ENCODE results near the gene GPHN.

The GPHN gene

DNA sequence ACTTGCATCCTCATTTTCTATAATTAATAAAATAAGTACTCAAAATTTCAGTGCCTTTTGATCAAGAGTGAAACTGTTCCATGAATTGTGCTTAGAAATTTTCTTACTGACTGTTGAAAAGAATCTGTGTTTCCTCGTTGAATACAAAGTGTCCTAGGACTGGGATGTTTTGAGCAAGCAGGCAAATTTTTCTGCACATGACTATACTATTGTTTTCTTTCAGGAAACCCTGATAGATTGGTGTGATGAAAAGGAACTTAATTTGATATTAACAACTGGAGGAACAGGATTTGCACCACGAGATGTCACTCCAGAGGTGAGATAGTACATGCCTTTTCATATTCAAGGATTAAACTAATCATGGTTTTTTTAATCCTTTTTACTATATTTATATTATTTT is 316.3 kb downstream of the GPHN start:
- H3K4me3 ChIP-seq (ENCODE audit: low read depth, low read length): no peak overlapping the region
- H2BK5ac ChIP-seq (ENCODE audit: low read depth, low read length, poor library complexity): no peak overlapping the region
- no peak overlapping the region for H3K4me2 ChIP-seq (ENCODE audit: low read length)
- no peak overlapping the region for H4K12ac ChIP-seq (ENCODE audit: low read depth, low read length)
- H3K9me3 ChIP-seq (ENCODE audit: insufficient read depth, low read depth, low read length): no peaks in the 10 kb centered on the region
- no peak overlapping the region for H3K9ac ChIP-seq (ENCODE audit: low read length)
- DNase-seq: no peak
- no peak overlapping the region for H2BK12ac ChIP-seq (ENCODE audit: low read length)
- H3K14ac ChIP-seq (ENCODE audit: low read length): no peak overlapping the region
- no peak overlapping the region for H2BK120ac ChIP-seq (ENCODE audit: insufficient read depth, low read length, poor library complexity)
- no peaks in the 10 kb centered on the region for H3K27me3 ChIP-seq (ENCODE audit: insufficient read depth, low read length)
- no peak overlapping the region for H3K23ac ChIP-seq (ENCODE audit: low read length)
- H4K91ac ChIP-seq (ENCODE audit: low read depth, low read length): no peak overlapping the region
- H3K79me2 ChIP-seq (ENCODE audit: control insufficient read depth, insufficient read depth, low read length, poor library complexity): no peaks in the 10 kb centered on the region
- no peaks in the 10 kb centered on the region for H3K36me3 ChIP-seq (ENCODE audit: control insufficient read depth in 1 of 2, insufficient read depth in 2 of 2, low read length in 2 of 2)
- no peak overlapping the region for H3K4ac ChIP-seq (ENCODE audit: low read depth, low read length)
- no peaks in the 10 kb centered on the region for H3K4me1 ChIP-seq (ENCODE audit: control insufficient read depth in 1 of 2, insufficient read depth in 2 of 2, low read length in 2 of 2)
- no peak overlapping the region for H3K27ac ChIP-seq (ENCODE audit: low read depth, low read length)
- H3K79me1 ChIP-seq (ENCODE audit: low read length): no peaks in the 10 kb centered on the region
- H2AK5ac ChIP-seq (ENCODE audit: low read length): no peak overlapping the region
- no peak overlapping the region for H3K18ac ChIP-seq (ENCODE audit: low read length)
- no CpG with 5 or more reads among the region's 2 CpGs for WGBS (ENCODE audit: extremely low coverage, insufficient coverage, insufficient read length)
- H4K8ac ChIP-seq (ENCODE audit: low read depth, low read length): no peak overlapping the region
- H2AFZ ChIP-seq (ENCODE audit: insufficient read depth, low read length, poor library complexity): no peak overlapping the region

DNA sequence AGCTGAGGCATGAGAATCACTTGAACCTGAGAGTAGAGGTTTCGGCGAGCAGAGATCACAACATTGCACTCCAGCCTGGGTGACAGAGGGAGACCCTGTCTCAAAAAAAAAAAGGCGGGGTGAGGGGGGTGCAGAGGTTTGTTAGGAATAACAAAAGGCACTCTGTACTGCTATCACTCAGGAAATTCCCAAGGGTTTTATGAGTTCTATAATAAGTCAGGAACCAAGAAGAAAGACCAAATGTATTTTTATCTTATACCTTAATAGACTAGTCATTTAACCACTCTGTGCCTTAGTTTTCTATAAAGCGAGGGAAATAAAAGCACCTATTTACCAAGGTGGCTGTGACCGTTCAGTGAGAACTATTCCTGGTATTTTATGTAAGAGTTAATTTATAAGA is 319.2 kb downstream of the GPHN start:
- Histone ChIP-seq H2BK12ac (ENCODE audit: low read length) (no peak overlapping the region), H3K79me2 (ENCODE audit: control insufficient read depth, insufficient read depth, low read length, poor library complexity) (no peaks in the 10 kb centered on the region), H3K18ac (ENCODE audit: low read length) (no peak overlapping the region), H3K9ac (ENCODE audit: low read length) (no peak overlapping the region), H4K8ac (ENCODE audit: low read depth, low read length) (no peak overlapping the region), H2BK120ac (ENCODE audit: insufficient read depth, low read length, poor library complexity) (no peak overlapping the region), H3K4me1 (ENCODE audit: control insufficient read depth in 1 of 2, insufficient read depth in 2 of 2, low read length in 2 of 2) (no peaks in the 10 kb centered on the region), H2BK5ac (ENCODE audit: low read depth, low read length, poor library complexity) (no peak overlapping the region), H4K91ac (ENCODE audit: low read depth, low read length) (no peak overlapping the region), H3K4me2 (ENCODE audit: low read length) (no peak overlapping the region), H2AFZ (ENCODE audit: insufficient read depth, low read length, poor library complexity) (no peak overlapping the region), H3K4me3 (ENCODE audit: low read depth, low read length) (no peak overlapping the region), H3K4ac (ENCODE audit: low read depth, low read length) (no peak overlapping the region), H2AK5ac (ENCODE audit: low read length) (no peak overlapping the region), H3K79me1 (ENCODE audit: low read length) (no peaks in the 10 kb centered on the region), H4K12ac (ENCODE audit: low read depth, low read length) (no peak overlapping the region), H3K9me3 (ENCODE audit: insufficient read depth, low read depth, low read length) (no peaks in the 10 kb centered on the region), H3K36me3 (ENCODE audit: control insufficient read depth in 1 of 2, insufficient read depth in 2 of 2, low read length in 2 of 2) (no peaks in the 10 kb centered on the region), H3K23ac (ENCODE audit: low read length) (no peak overlapping the region), H3K27me3 (ENCODE audit: insufficient read depth, low read length) (no peaks in the 10 kb centered on the region), H3K27ac (ENCODE audit: low read depth, low read length) (no peak overlapping the region), H3K14ac (ENCODE audit: low read length) (no peak overlapping the region)
- no peak for DNase-seq
- WGBS (ENCODE audit: extremely low coverage, insufficient coverage, insufficient read length): no CpG with 5 or more reads among the region's 5 CpGs

DNA sequence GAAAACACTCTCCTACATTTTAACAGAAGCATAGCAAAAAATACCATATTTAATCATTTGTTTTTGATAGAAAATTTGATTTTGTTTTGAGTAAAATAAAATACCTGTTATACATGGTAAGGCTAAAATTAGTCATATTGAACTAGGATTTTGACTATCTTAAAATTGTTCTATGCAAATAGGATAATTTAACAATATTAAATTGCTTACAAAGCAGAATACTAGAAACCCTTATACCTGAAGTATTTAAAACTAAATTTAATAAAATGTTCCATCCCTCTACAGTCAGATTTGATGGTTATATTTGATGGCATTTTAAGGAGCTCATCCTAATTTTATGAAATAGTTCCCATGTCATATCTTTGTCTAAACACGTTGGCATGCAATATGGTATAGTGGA is 323.2 kb downstream of the GPHN start:
- Histone ChIP-seq H3K4me2 (ENCODE audit: low read length) (no peak overlapping the region), H3K4me1 (ENCODE audit: control insufficient read depth in 1 of 2, insufficient read depth in 2 of 2, low read length in 2 of 2) (no peaks in the 10 kb centered on the region), H2BK5ac (ENCODE audit: low read depth, low read length, poor library complexity) (no peak overlapping the region), H3K79me1 (ENCODE audit: low read length) (no peaks in the 10 kb centered on the region), H3K79me2 (ENCODE audit: control insufficient read depth, insufficient read depth, low read length, poor library complexity) (no peaks in the 10 kb centered on the region), H3K18ac (ENCODE audit: low read length) (no peak overlapping the region), H2AFZ (ENCODE audit: insufficient read depth, low read length, poor library complexity) (no peak overlapping the region), H3K27ac (ENCODE audit: low read depth, low read length) (no peak overlapping the region), H3K9me3 (ENCODE audit: insufficient read depth, low read depth, low read length) (no peaks in the 10 kb centered on the region), H3K4me3 (ENCODE audit: low read depth, low read length) (no peak overlapping the region), H3K14ac (ENCODE audit: low read length) (no peak overlapping the region), H4K12ac (ENCODE audit: low read depth, low read length) (no peak overlapping the region), H2BK120ac (ENCODE audit: insufficient read depth, low read length, poor library complexity) (no peak overlapping the region), H3K27me3 (ENCODE audit: insufficient read depth, low read length) (no peaks in the 10 kb centered on the region), H4K91ac (ENCODE audit: low read depth, low read length) (no peak overlapping the region), H3K23ac (ENCODE audit: low read length) (no peak overlapping the region), H3K36me3 (ENCODE audit: control insufficient read depth in 1 of 2, insufficient read depth in 2 of 2, low read length in 2 of 2) (no peaks in the 10 kb centered on the region), H2AK5ac (ENCODE audit: low read length) (no peak overlapping the region), H3K9ac (ENCODE audit: low read length) (no peak overlapping the region), H2BK12ac (ENCODE audit: low read length) (no peak overlapping the region), H3K4ac (ENCODE audit: low read depth, low read length) (no peak overlapping the region), H4K8ac (ENCODE audit: low read depth, low read length) (no peak overlapping the region)
- DNase-seq: no peak
- WGBS (ENCODE audit: extremely low coverage, insufficient coverage, insufficient read length): no CpG with 5 or more reads among the region's 1 CpG

DNA sequence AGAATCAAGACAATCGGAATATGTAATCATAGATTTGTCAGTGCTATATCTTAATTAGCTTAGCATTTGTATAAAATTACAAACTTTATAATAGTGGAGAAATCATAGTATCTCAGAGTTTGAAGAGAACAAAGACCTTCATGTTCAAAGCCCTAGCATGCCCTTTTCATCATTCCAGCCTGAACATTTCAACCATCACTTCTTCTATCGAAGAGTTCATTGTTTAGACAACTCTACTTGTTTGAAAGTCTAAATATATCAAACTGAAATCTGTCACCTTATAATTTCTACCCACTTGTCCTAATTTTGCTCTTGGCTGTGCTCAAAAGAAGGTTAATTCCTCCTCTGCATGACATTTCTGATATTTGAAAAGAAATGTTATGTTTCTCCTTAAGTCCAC is 325.9 kb downstream of the GPHN start:
- Histone ChIP-seq H4K8ac (ENCODE audit: low read depth, low read length) (no peak overlapping the region), H3K27ac (ENCODE audit: low read depth, low read length) (no peak overlapping the region), H2AK5ac (ENCODE audit: low read length) (no peak overlapping the region), H3K23ac (ENCODE audit: low read length) (no peak overlapping the region), H2BK120ac (ENCODE audit: insufficient read depth, low read length, poor library complexity) (no peak overlapping the region), H3K4me2 (ENCODE audit: low read length) (no peak overlapping the region), H3K79me2 (ENCODE audit: control insufficient read depth, insufficient read depth, low read length, poor library complexity) (no peaks in the 10 kb centered on the region), H3K4ac (ENCODE audit: low read depth, low read length) (no peak overlapping the region), H3K27me3 (ENCODE audit: insufficient read depth, low read length) (no peaks in the 10 kb centered on the region), H3K9ac (ENCODE audit: low read length) (no peak overlapping the region), H3K18ac (ENCODE audit: low read length) (no peak overlapping the region), H2BK5ac (ENCODE audit: low read depth, low read length, poor library complexity) (no peak overlapping the region), H3K4me1 (ENCODE audit: control insufficient read depth in 1 of 2, insufficient read depth in 2 of 2, low read length in 2 of 2) (no peaks in the 10 kb centered on the region), H3K79me1 (ENCODE audit: low read length) (no peaks in the 10 kb centered on the region), H4K91ac (ENCODE audit: low read depth, low read length) (no peak overlapping the region), H3K9me3 (ENCODE audit: insufficient read depth, low read depth, low read length) (no peaks in the 10 kb centered on the region), H3K4me3 (ENCODE audit: low read depth, low read length) (no peak overlapping the region), H2AFZ (ENCODE audit: insufficient read depth, low read length, poor library complexity) (no peak overlapping the region), H3K36me3 (ENCODE audit: control insufficient read depth in 1 of 2, insufficient read depth in 2 of 2, low read length in 2 of 2) (no peaks in the 10 kb centered on the region), H2BK12ac (ENCODE audit: low read length) (no peak overlapping the region), H3K14ac (ENCODE audit: low read length) (no peak overlapping the region), H4K12ac (ENCODE audit: low read depth, low read length) (no peak overlapping the region)
- WGBS (ENCODE audit: extremely low coverage, insufficient coverage, insufficient read length): no CpG with 5 or more reads among the region's 2 CpGs
- no peak for DNase-seq

Measured in trophoblast cell (in vitro differentiated cells and primary cell).